Lung (tissue), 12 donors: ENCODE data around the gene CHMP6. TPM values are rescaled to one million over a fixed set of nuclear protein-coding genes. Genes with fewer than 3 reads are reported as not detected.

Experiments used
- ATAC-seq: fragments of 200-7000 bp; cut with Tn5 transposase; one replicate; pipeline ENCODE4 v1.9.1; 2020; ENCODE audit warnings: moderate number of reproducible peaks; ENCODE audit not compliant: insufficient read depth, low FRiP score
- DNase-seq, 3 donors: peaks; one replicate each; pipeline ENCODE4 v3.0.0-alpha.2; 2013 to 2017
- H3K27ac ChIP-seq, 2 donors: one replicate each; pipeline ENCODE4 v1.5.1; 2013; ENCODE audit warnings: mild to moderate bottlenecking in 2 of 2, moderate library complexity in 2 of 2, control low read depth in 1 of 2, inconsistent platforms in 1 of 2, low read depth in 1 of 2, low read length in 1 of 2
- H3K27me3 ChIP-seq, 3 donors: one replicate each; pipeline ENCODE4 v1.5.1; 2013; ENCODE audit warnings: low read length in 2 of 3; ENCODE audit not compliant: control insufficient read depth in 3 of 3, insufficient read depth in 3 of 3
- H3K36me3 ChIP-seq, 4 donors: one replicate each; pipeline ENCODE4 v1.5.1; 2013; ENCODE audit warnings: low read length in 4 of 4, mild to moderate bottlenecking in 1 of 4, moderate library complexity in 1 of 4; ENCODE audit not compliant: control insufficient read depth in 4 of 4, insufficient read depth in 4 of 4
- H3K4me1 ChIP-seq, 5 donors: one replicate each; pipeline ENCODE4 v1.5.1; 2013; ENCODE audit warnings: low read length in 5 of 5, mild to moderate bottlenecking in 2 of 5, moderate library complexity in 1 of 5; ENCODE audit not compliant: control insufficient read depth in 5 of 5, insufficient read depth in 5 of 5
- H3K4me3 ChIP-seq: one replicate; pipeline ENCODE4 v1.5.1; 2013; ENCODE audit warnings: mild to moderate bottlenecking, control low read depth, moderate library complexity
- H3K9ac ChIP-seq, 2 donors: one replicate each; pipeline ENCODE4 v1.5.1; 2013; ENCODE audit warnings: low read length in 2 of 2, control low read depth in 1 of 2; ENCODE audit not compliant: insufficient read depth in 1 of 2
- H3K9me3 ChIP-seq, 4 donors: one replicate each; pipeline ENCODE4 v1.5.1; 2013; ENCODE audit warnings: low read length in 3 of 4, mild to moderate bottlenecking in 1 of 4, moderate library complexity in 1 of 4; ENCODE audit not compliant: control insufficient read depth in 4 of 4, insufficient read depth in 3 of 4
- CTCF ChIP-seq: IDR thresholded peaks from 2 replicates; pipeline ENCODE4 v1.5.1; 2012; ENCODE audit warnings: mild to moderate bottlenecking; ENCODE audit errors: control extremely low read depth, extremely low read depth
- WGBS, 2 donors: extraction: QIAGEN DNeasy Blood & Tissue Kit; methylation state at CpG; one replicate each; pipeline ENCODE4 v1.1.7; 2013; 5-methylcytosine and 5-hydroxymethylcytosine counted together
- polyA plus RNA-seq, 2 donors: library from polyadenylated mRNA; stranded (reverse); fragments of 200-250 nt; gene quantifications; one replicate each; pipeline ENCODE4 v1.2.1, GENCODE V29; 2013
- total RNA-seq, 2 donors: library from RNA; depleted of rRNA in 1 of 2; stranded (reverse); fragments of >200 nt in 1 of 2; gene quantifications; one replicate each; pipeline ENCODE4 v1.2.1, GENCODE V29; 2014 to 2021
- donor health status: control.
- donor health status: control.
- donor health status: Bipolar disorder and iron deficiency.
- donor health status: healthy.
- donor health status: DM: yes; HTN: yes; CAD: no.

Gene CHMP6
- total and polyA plus RNA-seq, 4 donors, result 18.2 to 36.3 (median 32.2) TPM

DNA sequence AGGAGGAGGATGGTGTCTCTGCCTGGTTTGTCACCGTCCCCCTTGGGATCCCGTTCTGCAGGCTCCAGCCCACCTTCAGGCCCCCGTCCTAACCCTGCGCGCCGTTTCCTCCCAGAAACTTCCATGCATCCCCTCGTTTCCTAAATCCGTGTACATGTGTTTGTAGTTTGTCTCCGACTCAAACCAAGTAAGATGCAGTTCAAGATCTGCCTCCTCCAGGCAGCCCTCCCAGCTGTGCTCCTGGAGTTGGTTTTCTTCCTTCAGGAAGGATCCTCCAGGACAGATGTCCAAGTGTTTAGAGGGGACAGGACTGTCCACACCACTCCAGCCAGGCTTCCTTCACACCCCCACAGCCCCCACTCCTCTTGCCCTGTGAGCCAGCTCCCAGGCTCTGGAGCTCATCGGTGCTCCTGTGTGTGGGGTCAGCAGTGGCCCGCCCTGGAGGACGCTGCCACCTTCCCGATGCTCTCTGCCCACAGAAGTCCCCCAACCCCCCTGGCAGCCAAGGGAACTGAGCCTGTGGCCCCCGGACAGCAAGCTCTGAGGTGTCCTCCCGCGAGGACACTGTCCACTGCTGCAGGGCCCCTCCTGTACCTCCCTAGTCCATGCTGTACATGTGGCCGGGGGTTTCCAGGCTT lies 54.6 kb downstream of the CHMP6 start:
- Histone ChIP-seq H3K4me1 (peaks cover 7 to 70% (median 34%) of the 10 kb centered on the region in 5 donors), H3K9me3 (no peaks in the 10 kb centered on the region), H3K4me3 (no peak overlapping the region), H3K9ac (no peak overlapping the region), H3K27me3 (no peaks in the 10 kb centered on the region), H3K27ac (peak overlapping the region in 1 of 2 donors; percentile 92), H3K36me3 (no peaks in the 10 kb centered on the region)
- no peak for TF ChIP-seq CTCF
- WGBS, 2 donors, result 80 to 89% methylated on average over 17 of the region's 17 CpGs
- DNase-seq (no peak), ATAC-seq (no peak)

GRCh38 chr17:81046770-81047359 lies 55.2 kb downstream of the CHMP6 start:
- DNase-seq (no peak), ATAC-seq (no peak)
- H3K36me3 ChIP-seq, result no peaks in the 10 kb centered on the region
- peaks cover 7 to 71% (median 35%) of the 10 kb centered on the region in 5 donors for H3K4me1 ChIP-seq
- H3K27me3 ChIP-seq, result no peaks in the 10 kb centered on the region
- H3K9ac ChIP-seq, result no peak overlapping the region
- H3K9me3 ChIP-seq, result no peaks in the 10 kb centered on the region
- H3K27ac ChIP-seq, result peak overlapping the region in 1 of 2 donors; percentile 92
- no peak overlapping the region for H3K4me3 ChIP-seq
- TF ChIP-seq CTCF, result no peak
- 79 to 83% methylated on average over 18 of the region's 18 CpGs for WGBS, 2 donors

GRCh38 chr17:81048827-81049371 lies 57.3 kb downstream of the CHMP6 start:
- H3K36me3 ChIP-seq, result no peaks in the 10 kb centered on the region
- DNase-seq, result no peak
- no peak overlapping the region for H3K4me3 ChIP-seq
- ATAC-seq, result no peak
- H3K9ac ChIP-seq, result no peak overlapping the region
- H3K27me3 ChIP-seq, result no peaks in the 10 kb centered on the region
- TF ChIP-seq CTCF, result no peak
- peaks cover 0 to 1% (median 0%) of the 10 kb centered on the region in 4 donors for H3K9me3 ChIP-seq
- peaks cover 7 to 72% (median 38%) of the 10 kb centered on the region in 5 donors for H3K4me1 ChIP-seq
- 79 to 85% methylated on average over 28 of the region's 28 CpGs for WGBS, 2 donors
- peak overlapping the region in 1 of 2 donors; percentile 95 for H3K27ac ChIP-seq
